Panc1 (cell line): ENCODE results near the gene NACAD. TPM values are rescaled to one million over a fixed set of nuclear protein-coding genes. Genes with fewer than 3 reads are reported as not detected.

Experiments used
- ATAC-seq: fragments of 200-7000 bp; cut with Tn5 transposase; 2 replicates; pipeline ENCODE4 v1.9.1; 2020; ENCODE audit warnings: mild to moderate bottlenecking, moderate library complexity
- BruUV-seq: library from RNA; stranded (reverse); fragments of 400-500 nt; replicated peaks from 2 replicates; lab custom pipeline; 2021; lab: Mats Ljungman, UMichigan
- CTCF ChIA-PET: fragments of 300-600 bp; sonication (Branson Sonifier 250); formaldehyde crosslinking; loops from one replicate; lab custom pipeline; 2022; ENCODE audit warnings: antibody characterized with exemption; lab: Charles Lee
- POLR2A ChIA-PET: fragments of 300-600 bp; sonication (Branson Sonifier 250); formaldehyde crosslinking; loops from one replicate; lab custom pipeline; 2022; ENCODE audit warnings: antibody characterized with exemption; lab: Charles Lee
- DNase-seq: peaks from one replicate; pipeline ENCODE4 v3.0.0-alpha.2; 2010; ENCODE audit warnings: low read depth, low spot score
- H3K27ac ChIP-seq: 2 replicates; pipeline ENCODE4 v1.5.1; 2011; ENCODE audit warnings: mild to moderate bottlenecking, low read length, inconsistent platforms
- H3K27me3 ChIP-seq: fragments of 200-500 bp; sonication (Bioruptor generic); 2 replicates; pipeline ENCODE4 v1.6.0; 2014; ENCODE audit warnings: low read length, inconsistent platforms; ENCODE audit not compliant: control insufficient read depth, insufficient read depth
- H3K36me3 ChIP-seq: fragments of 200-500 bp; sonication (Bioruptor generic); 2 replicates; pipeline ENCODE4 v1.5.1; 2014; ENCODE audit warnings: inconsistent platforms, mild to moderate bottlenecking, low read length, moderate library complexity; ENCODE audit not compliant: control insufficient read depth, insufficient read depth
- H3K4me1 ChIP-seq: 2 replicates; pipeline ENCODE4 v1.5.1; 2011; ENCODE audit warnings: inconsistent platforms, mild to moderate bottlenecking, low read length, moderate library complexity; ENCODE audit not compliant: control insufficient read depth, insufficient read depth
- H3K4me3 ChIP-seq, 2 experiments: 2 replicates each; pipeline ENCODE4 v1.5.1; 2011 to 2012; ENCODE audit warnings: low read depth in 2 of 2, low read length in 2 of 2, mild to moderate bottlenecking in 2 of 2, inconsistent platforms in 1 of 2, moderate library complexity in 1 of 2
- H3K9me3 ChIP-seq: fragments of 200-500 bp; sonication (Bioruptor generic); 2 replicates; pipeline ENCODE4 v1.5.1; 2014; ENCODE audit warnings: low read depth, mild to moderate bottlenecking, inconsistent platforms, low read length, moderate library complexity; ENCODE audit not compliant: control insufficient read depth, insufficient read depth
- CTCF ChIP-seq: fragments of 450-650 bp; IDR thresholded peaks from 2 replicates; pipeline ENCODE4 v1.5.1; 2017; ENCODE audit warnings: mild to moderate bottlenecking
- POLR2AphosphoS5 ChIP-seq: IDR thresholded peaks from 2 replicates; pipeline ENCODE4 v1.6.1; 2012; ENCODE audit warnings: mild to moderate bottlenecking, low read depth, low read length, moderate library complexity
- SIN3A ChIP-seq: IDR thresholded peaks from 2 replicates; pipeline ENCODE4 v1.6.1; 2012; ENCODE audit warnings: low read depth, mild to moderate bottlenecking, low read length, moderate library complexity, borderline replicate concordance; ENCODE audit not compliant: insufficient read depth
- TCF7L2 ChIP-seq: IDR thresholded peaks from 2 replicates; pipeline ENCODE4 v1.6.1; 2011; ENCODE audit warnings: mild to moderate bottlenecking, low read depth, low read length, inconsistent platforms
- in situ Hi-C: cut with HindIII; loops from 2 replicates; pipeline ENCODE4 v1.10.0; 2016; ENCODE audit warnings: low sequenced_read_pairs, low pct_unique_long_range_greater_than_20kb
- intact Hi-C: fragments of 100-400 bp; cut with micrococcal nuclease; formaldehyde crosslinking; loops from one replicate; pipeline ENCODE4 v1.10.0; 2022; ENCODE audit not compliant: unreplicated experiment
- total RNA-seq: library from RNA; stranded (reverse); gene quantifications from one replicate; pipeline ENCODE4 v1.2.1, GENCODE V29; 2021; ENCODE audit not compliant: unreplicated experiment
- TF ChIP-seq, protein P1 (sequence below), 2 experiments: IDR thresholded peaks; 2 replicates each; pipeline ENCODE4 v1.6.1; 2011 to 2012; ENCODE audit warnings: low read depth in 2 of 2, control low read depth in 1 of 2, low read length in 1 of 2, mild to moderate bottlenecking in 1 of 2, moderate library complexity in 1 of 2; ENCODE audit not compliant: insufficient read depth in 1 of 2

Gene NACAD
- total RNA-seq, 1 experiment from 2014 or later = 5.3 TPM

DNA sequence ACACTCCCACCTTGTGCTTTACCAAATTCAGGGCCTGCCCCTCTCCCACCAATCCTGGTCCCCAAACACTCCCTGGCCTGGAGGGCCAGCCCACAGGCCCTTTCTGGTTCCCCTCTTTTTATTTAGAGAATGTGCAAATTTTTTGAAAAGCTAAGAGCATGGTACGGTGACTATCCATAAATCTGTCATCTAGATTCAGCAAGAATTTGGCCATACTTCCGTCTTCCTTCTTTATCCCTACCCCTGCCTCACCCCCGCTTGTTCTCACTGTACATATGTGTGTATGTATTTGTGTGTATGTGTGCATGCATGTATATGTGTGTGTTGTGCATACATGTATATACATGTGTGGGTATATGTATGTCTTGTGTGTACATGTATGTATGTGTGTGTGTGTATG lies 30.8 kb upstream of the NACAD start:
- no peak overlapping the region for H3K27ac ChIP-seq
- in situ Hi-C loops (no loop called here), intact Hi-C loops (no loop called here)
- no TSS peak for BruUV-seq
- ChIA-PET POLR2A (no interaction called here), CTCF (no interaction called here)
- H3K4me1 ChIP-seq = no peaks in the 10 kb centered on the region
- TF ChIP-seq, protein P1, sequence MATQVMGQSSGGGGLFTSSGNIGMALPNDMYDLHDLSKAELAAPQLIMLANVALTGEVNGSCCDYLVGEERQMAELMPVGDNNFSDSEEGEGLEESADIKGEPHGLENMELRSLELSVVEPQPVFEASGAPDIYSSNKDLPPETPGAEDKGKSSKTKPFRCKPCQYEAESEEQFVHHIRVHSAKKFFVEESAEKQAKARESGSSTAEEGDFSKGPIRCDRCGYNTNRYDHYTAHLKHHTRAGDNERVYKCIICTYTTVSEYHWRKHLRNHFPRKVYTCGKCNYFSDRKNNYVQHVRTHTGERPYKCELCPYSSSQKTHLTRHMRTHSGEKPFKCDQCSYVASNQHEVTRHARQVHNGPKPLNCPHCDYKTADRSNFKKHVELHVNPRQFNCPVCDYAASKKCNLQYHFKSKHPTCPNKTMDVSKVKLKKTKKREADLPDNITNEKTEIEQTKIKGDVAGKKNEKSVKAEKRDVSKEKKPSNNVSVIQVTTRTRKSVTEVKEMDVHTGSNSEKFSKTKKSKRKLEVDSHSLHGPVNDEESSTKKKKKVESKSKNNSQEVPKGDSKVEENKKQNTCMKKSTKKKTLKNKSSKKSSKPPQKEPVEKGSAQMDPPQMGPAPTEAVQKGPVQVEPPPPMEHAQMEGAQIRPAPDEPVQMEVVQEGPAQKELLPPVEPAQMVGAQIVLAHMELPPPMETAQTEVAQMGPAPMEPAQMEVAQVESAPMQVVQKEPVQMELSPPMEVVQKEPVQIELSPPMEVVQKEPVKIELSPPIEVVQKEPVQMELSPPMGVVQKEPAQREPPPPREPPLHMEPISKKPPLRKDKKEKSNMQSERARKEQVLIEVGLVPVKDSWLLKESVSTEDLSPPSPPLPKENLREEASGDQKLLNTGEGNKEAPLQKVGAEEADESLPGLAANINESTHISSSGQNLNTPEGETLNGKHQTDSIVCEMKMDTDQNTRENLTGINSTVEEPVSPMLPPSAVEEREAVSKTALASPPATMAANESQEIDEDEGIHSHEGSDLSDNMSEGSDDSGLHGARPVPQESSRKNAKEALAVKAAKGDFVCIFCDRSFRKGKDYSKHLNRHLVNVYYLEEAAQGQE (IDR thresholded peaks at IDR 0.05; ENCODE audit: insufficient read depth in 1 of 2, low read depth in 2 of 2, low read length in 1 of 2) = no peak
- TF ChIP-seq TCF7L2 (no peak), CTCF (no peak), POLR2AphosphoS5 (no peak), SIN3A (no peak)
- no peaks in the 10 kb centered on the region for H3K36me3 ChIP-seq
- no peak overlapping the region for H3K4me3 ChIP-seq
- ATAC-seq (no peak), DNase-seq (no peak)
- no peaks in the 10 kb centered on the region for H3K9me3 ChIP-seq
- H3K27me3 ChIP-seq = no peaks in the 10 kb centered on the region; the same call in 1 of the 2 replicates

DNA sequence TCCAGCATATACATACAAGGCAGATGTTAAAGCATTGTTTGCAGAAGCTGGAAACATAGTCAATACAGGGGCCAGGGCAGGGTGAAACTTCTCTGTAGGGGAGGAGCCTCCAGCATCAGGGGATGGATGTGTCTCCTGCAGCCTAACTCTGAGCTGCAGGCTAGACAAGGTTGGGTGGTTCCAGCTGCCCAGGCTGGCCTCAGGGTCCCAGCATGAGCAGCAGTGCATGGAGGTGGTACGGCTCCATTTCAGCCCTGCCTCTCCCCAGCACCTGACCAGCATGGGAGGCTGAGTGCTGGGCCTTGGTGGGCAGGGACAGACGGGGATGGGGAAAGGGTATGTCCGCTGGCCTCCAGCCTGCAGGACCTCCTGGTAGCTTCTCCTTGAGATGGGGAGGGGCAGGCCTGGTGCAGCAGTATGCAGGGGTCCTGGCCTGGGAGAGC lies 30.1 kb upstream of the NACAD start:
- Histone ChIP-seq H3K27ac (no peak overlapping the region), H3K4me1 (no peaks in the 10 kb centered on the region), H3K9me3 (no peaks in the 10 kb centered on the region), H3K27me3 (no peaks in the 10 kb centered on the region; the same call in 1 of the 2 replicates), H3K36me3 (no peaks in the 10 kb centered on the region), H3K4me3 (no peak overlapping the region)
- ChIA-PET POLR2A (no interaction called here), CTCF (no interaction called here)
- in situ Hi-C loops = no loop called here
- DNase-seq (no peak), ATAC-seq (peak; percentile 57)
- intact Hi-C loops = no loop called here
- BruUV-seq = no TSS peak
- TF ChIP-seq POLR2AphosphoS5 (no peak), SIN3A (no peak), TCF7L2 (no peak), CTCF (no peak)
- TF ChIP-seq, protein P1 (IDR thresholded peaks at IDR 0.05; ENCODE audit: insufficient read depth in 1 of 2, low read depth in 2 of 2, low read length in 1 of 2) = no peak
